HEK293T (cell line): ENCODE results near the gene MBL2.

Experiments
- ARNT ChIP-seq: fragments of 450-650 bp; IDR thresholded peaks from 2 replicates; pipeline ENCODE4 v1.6.1; 2017; ENCODE audit warnings: mild to moderate bottlenecking
- BHLHE40 ChIP-seq: fragments of 450-650 bp; IDR thresholded peaks from 2 replicates; pipeline ENCODE4 v1.6.1; 2016; ENCODE audit warnings: mild to moderate bottlenecking, moderate library complexity, borderline replicate concordance
- FOXA1 ChIP-seq: fragments of 450-650 bp; IDR thresholded peaks from 2 replicates; pipeline ENCODE4 v1.6.1; 2016; ENCODE audit warnings: mild to moderate bottlenecking
- FOXK2 ChIP-seq: fragments of 450-650 bp; IDR thresholded peaks from 2 replicates; pipeline ENCODE4 v1.6.1; 2016; ENCODE audit warnings: mild to moderate bottlenecking
- HDGF ChIP-seq: fragments of 450-650 bp; IDR thresholded peaks from 2 replicates; pipeline ENCODE4 v1.6.1; 2017; ENCODE audit warnings: antibody characterized with exemption, borderline replicate concordance
- LEF1 ChIP-seq: fragments of 450-650 bp; IDR thresholded peaks from 2 replicates; pipeline ENCODE4 v1.6.1; 2017; ENCODE audit warnings: mild to moderate bottlenecking, borderline replicate concordance
- PKNOX1 ChIP-seq: fragments of 450-650 bp; IDR thresholded peaks from 2 replicates; pipeline ENCODE4 v1.6.1; 2016
- SP1 ChIP-seq: fragments of 450-650 bp; IDR thresholded peaks from 2 replicates; pipeline ENCODE4 v1.6.1; 2017
- SUZ12 ChIP-seq: fragments of 450-650 bp; IDR thresholded peaks from 2 replicates; pipeline ENCODE4 v1.6.1; 2016; ENCODE audit warnings: mild to moderate bottlenecking
- TARDBP ChIP-seq: fragments of 450-650 bp; IDR thresholded peaks from 2 replicates; pipeline ENCODE4 v1.6.1; 2016
- ZNF384 ChIP-seq: fragments of 450-650 bp; IDR thresholded peaks from 2 replicates; pipeline ENCODE4 v1.6.1; 2016

- no peak for TF ChIP-seq FOXA1
- no peak for TF ChIP-seq TARDBP
- TF ChIP-seq ZNF384 = no peak
- no peak for TF ChIP-seq HDGF
- no peak for TF ChIP-seq FOXK2
- TF ChIP-seq PKNOX1 = no peak
- no peak for TF ChIP-seq SP1
- no peak for TF ChIP-seq ARNT
- TF ChIP-seq LEF1 = no peak
- TF ChIP-seq SUZ12 = no peak
- TF ChIP-seq BHLHE40 = no peak
These were observed 3.9 kb upstream of the MBL2 start for GRCh38 chr10:52776471-52776903.
